COR-L47 (cell line): ENCODE results near the gene NIPSNAP2.
"Not testable (repeated sequence)": the region's sequence is repeated elsewhere in the genome, so short reads cannot be mapped to it uniquely, and the experiment has no call there.

Experiments
- DNase-seq: peaks from one replicate; lab custom pipeline; 2025; lab: John Stamatoyannopoulos, UW

The NIPSNAP2 gene

GRCh38 chr7:55975988-55976633, 11.7 kb downstream of the NIPSNAP2 start:
- no peak for DNase-seq

DNA sequence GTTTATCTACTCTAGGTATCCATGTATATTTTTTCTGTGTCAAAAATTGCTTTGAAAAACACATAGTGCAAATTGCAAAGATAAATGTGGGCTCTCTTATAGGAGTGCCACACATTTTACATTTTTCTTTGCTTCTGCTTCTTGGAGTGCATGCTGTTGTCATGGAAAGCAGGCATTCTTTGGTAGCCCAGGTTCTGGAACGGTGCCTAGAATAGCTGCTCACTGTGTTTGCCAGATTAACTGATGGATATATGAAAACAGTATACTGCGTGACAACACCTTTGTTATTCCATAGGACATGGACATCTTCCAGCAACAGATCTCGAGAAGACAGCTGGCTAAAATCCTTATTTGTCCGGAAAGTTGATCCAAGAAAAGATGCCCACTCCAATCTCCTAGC, 13.4 kb downstream of the NIPSNAP2 start:
- DNase-seq: peak; percentile 85

GRCh38 chr7:55980266-55980665, 15.9 kb downstream of the NIPSNAP2 start:
- DNase-seq: no peak

DNA sequence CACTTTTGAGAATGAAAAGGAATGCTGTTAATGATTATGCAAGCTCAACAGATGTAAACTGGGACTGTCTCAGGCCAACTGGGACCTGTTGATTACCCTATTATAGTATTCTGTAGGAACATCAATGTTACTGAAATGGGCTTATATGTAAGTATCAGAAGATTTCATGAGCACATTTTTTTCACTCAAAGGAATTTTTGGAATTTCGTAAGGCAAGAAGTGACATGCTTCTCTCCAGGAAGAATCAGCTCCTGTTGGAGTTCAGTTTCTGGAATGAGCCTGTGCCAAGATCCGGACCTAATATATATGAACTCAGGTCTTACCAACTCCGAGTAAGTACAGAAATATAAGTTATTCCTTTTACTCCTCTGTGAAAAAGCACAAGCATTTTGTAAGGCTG, 19.2 kb downstream of the NIPSNAP2 start:
- DNase-seq: no peak

- no peak for DNase-seq
These were observed 28.0 kb downstream of the NIPSNAP2 start for GRCh38 chr7:55992346-55992745.

DNA sequence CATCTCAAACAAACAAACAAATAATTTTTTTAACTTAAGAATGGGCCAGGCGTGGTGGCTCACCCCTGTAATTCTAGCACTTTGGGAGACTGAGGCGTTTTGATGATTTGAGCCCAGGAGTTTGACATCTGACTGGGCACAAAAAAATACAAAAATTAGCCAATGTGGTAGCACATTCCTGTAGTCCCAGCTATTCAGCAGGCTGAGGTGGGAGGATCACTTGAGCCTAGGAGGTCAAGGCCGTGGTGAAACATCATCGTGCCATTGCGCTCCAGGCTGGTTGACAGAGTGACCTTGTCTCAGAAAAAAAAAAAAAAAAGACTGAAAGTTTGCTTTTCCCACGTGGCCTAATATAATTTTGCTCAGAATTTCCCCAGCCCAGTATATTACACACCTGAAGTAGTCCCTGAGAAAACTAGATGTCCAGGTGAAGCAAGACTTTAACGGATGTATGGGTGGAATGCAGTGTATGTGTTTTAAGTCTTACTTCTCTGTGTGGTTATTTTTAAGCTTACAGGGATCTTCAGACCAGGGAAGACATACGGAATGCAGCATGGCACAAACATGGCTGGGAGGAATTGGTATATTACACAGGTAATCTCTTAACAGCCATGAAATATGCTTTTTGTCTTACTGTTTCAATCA, 32.6 kb downstream of the NIPSNAP2 start:
- DNase-seq: no peak

DNA sequence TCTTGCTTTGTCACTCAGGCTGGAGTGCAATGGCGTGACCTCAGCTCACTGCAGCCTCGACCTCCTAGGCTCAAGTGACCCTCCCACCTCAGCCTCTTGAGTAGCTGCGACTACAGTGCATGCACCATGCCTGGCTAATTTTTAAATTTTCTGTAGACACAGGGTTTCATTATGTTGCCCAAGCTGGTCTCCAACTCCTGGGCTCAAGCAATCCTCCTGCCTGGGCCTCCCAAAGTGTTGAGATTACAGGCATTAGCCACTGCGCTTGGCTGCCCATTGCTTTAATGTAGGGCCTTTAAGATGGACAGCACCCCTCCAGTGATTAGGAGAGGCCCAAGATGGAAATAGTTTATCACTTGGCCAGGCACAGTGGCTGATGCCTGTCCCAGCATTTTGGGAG, 39.4 kb downstream of the NIPSNAP2 start:
- no peak for DNase-seq

- DNase-seq: no peak
These were observed 42.8 kb downstream of the NIPSNAP2 start for GRCh38 chr7:56007167-56007652.

DNA sequence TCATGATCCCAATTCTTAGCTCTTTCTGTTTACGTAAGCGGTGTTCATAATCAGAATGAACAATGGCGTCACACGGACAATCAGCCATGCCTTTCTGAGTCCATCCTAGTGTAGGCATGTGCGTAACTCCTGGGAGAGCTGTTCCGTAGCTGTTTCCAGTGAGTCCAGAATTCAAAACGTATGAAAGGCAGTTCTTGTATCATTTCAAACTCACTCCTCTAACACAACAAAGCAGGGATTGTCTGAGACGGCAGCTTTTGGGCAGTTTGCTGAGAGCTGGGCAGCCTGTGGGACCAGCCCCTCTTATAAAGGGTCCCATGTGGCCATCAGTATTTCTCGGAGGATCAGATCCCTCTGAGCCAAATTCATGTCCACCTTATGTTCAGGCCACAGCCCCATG, 43.5 kb downstream of the NIPSNAP2 start:
- no peak for DNase-seq

GRCh38 chr7:56009695-56010094, 45.3 kb downstream of the NIPSNAP2 start:
- DNase-seq: peak; percentile 94

DNA sequence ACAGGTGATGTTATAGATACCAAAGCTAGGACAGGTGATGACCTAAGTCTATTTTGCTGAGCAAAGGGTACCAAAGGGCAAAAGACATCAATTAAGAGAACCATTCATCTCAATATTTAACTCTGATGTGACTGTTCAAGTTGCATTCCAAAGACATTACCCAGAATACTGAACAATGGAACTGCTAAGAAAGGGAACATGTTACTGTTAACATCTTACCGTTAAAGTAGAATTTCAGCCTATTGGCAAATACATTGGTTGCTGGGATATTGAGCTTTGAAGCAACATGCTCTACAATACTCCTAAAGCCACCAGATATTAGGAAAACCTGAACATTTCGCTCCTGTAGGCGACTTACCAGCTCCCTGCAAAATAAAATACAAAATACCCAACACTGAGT, 52.6 kb downstream of the NIPSNAP2 start:
- not testable (repeated sequence) for DNase-seq

DNA sequence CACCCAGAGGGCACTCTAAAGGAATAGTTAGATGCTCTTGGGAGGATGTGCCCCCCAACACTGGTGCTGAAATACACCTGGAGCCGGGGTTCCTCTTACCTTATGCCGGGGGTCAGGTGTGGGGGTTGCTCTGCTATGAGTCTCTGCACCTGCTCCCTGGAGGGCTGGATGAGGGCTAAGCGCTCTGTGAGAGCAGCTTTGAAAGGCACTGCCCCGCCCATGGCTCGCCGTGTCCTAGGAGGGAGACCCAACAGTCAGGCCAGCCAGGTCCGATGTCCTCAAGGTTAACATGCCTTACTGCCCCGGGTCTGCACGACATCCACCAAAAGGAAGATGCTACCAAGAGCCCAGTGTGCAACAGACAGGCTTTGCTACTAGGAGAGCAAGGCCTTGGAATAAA, 55.1 kb downstream of the NIPSNAP2 start:
- DNase-seq: no peak

DNA sequence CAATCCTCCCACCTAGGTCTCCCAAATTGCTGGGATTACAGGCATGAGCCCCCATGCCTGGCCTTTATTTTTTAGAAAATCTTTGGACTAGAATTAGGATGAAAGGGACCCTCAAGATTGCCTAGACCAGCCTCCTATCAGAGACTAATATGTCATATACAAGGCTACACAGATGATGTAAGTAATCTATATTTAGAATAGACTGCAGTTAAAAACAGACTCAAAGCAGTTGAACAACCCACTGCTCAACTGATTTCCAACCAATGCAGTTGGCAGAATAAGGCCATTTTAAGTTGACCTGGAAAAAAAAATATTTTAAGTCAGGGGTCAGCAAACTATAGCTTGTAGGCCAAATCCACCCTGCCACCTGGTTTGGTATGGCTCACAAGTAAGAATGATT, 59.1 kb downstream of the NIPSNAP2 start:
- DNase-seq: no peak

- DNase-seq: peak; percentile 1
These were observed 62.2 kb downstream of the NIPSNAP2 start for GRCh38 chr7:56026538-56026937.

DNA sequence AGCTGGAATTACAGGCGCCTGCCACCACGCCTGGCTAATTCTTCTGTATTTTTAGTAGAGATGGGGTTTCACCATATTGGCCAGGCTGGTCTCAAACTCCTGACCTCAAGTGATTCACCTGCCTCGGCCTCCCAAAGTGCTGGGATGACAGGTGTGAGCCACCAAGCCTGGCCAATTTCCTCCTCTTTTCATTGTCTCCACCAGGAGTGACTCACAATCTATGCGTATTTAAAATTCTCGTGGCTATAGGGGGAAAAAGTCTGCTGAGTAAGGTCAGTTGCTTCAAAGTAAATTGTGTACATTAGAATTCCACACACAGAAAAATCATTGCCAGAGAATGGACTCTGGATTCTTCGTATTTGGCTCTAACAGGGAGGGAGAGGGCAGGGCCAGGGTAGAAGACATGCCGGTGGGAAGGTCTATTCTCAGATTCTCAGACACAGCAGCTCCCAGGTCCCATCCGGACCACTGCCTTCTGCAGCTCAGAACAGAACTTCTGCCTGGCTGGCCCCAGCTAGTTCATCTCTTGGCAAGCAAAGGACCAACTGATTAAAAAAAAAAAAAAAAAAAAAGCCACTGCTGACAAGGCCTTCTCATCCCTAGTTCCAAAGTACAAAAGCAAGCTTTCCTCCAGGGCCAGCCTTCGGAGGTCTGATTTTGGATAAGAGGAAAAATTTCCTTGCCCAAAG, 64.7 kb downstream of the NIPSNAP2 start:
- no peak for DNase-seq

GRCh38 chr7:56030340-56030739, 66.0 kb downstream of the NIPSNAP2 start:
- DNase-seq: no peak

GRCh38 chr7:56031556-56031955, 67.2 kb downstream of the NIPSNAP2 start:
- not testable (repeated sequence) for DNase-seq

DNA sequence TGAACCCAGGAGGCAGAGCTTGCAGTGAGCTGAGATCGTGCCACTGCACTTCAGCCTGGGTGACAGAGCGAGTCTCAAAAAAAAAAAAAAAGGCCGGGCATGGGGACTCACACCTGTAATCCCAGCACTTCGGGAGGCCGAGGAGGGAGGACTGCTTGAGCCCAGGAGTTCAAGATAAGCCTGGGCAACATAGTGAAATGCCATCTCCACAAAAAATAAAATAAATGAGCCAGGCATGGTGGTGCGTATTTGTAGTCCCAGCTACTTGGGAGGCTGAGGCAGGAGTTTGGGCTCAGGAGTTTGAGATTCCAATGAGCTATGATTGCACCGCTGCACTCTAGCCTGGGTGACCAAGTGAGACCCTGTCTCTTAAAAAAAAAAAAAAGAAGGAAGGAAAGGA, 68.2 kb downstream of the NIPSNAP2 start:
- DNase-seq: not testable (repeated sequence)

DNA sequence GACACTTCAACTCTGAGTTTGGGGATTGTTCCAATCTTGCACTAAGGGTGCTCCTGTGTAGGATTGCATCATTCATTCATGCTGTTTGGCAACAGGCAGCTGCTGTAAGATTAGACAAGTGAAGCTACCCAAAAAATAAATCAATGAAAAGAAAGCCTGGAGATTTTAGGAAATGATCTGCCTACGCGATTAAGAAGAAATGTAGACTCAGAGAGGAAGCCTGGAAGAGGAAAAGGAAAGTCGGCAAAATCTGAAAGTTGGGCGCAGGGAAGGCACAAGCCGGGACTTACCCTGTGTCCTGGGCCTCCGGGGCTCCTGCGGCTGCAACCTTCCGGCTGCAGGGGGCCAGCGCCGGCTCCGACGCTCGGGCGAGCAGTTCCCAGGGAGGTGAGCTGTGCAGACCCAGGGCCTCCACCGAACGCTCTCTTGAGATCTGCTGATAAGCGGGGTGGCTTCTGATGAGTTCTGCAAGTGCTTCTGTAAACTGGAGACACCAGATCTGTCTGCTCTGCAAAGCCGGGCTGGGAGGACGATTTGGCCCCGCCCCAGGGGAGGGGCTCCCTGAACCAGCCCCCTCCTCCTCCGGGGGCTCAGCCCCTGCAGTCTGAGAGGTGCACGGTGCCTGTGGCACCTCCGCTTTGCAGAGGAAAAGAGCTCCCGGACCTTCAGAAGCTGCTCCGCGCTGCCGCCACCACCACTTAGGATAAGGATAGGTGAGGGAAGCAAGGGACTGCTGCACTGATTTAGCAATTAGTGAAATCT, 69.5 kb downstream of the NIPSNAP2 start:
- peak; percentile 85 for DNase-seq

DNA sequence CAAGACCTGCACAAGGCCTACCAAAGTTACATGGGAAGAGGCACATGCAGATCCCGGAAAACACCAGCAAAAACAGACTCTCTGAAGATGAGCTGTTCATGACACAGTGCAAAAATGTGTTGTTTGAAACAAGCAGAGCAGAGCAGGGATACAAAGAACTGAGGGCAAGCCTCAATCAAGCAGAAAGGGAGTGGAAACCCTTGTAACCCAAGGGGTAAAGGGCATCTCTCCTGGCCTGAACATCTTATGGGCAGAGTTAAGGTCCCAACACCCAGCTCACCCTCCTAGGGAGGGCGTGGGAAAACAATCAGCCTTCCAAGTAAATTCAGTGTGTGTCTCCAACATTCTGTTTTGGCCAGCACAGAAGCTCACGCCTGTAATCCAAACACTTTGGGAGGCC, 76.3 kb downstream of the NIPSNAP2 start:
- no peak for DNase-seq

GRCh38 chr7:56045758-56046157, 81.4 kb downstream of the NIPSNAP2 start:
- not testable (repeated sequence) for DNase-seq

DNA sequence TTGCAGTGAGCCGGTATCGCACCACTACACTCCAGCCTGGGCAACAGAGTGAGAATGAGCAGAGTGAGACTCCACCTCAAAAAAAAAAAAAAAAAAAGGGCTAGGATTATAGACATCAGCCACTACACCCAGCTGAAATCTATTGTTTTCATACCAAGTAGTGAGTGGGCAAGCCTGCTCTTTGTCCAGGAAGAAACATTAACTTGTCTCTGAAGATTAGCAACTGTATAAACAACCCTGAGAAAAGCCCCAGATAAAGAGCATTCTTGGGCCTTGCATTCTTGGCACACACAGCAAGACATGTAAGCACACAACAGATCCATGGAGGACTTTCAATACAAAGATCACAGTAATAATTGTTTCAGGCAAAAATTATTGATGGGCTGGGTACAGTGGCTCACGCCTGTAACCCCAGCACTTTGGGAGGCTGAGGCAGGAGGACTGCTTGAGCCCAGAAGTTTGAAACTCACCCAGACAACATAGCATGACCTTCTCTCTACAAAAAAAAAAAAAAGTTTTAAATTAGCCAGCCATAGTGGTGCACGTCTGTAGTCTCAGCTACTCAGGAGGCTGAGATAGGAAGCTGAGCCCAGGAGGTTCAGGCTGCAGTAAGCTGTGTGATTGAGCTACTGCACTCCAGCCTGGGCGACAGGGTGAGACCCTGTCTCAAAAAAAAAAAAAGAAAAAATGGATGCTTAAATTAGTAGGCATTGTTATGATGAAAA, 82.5 kb downstream of the NIPSNAP2 start:
- DNase-seq: no peak
